ENCODE measurements around the gene LARGE1. TPM values are rescaled to one million over a fixed set of nuclear protein-coding genes. Genes with fewer than 3 reads are reported as not detected.

The LARGE1 gene
- total RNA-seq, 4 donors from 2014 or later = 78.1 to 156 (median 104) TPM

DNA sequence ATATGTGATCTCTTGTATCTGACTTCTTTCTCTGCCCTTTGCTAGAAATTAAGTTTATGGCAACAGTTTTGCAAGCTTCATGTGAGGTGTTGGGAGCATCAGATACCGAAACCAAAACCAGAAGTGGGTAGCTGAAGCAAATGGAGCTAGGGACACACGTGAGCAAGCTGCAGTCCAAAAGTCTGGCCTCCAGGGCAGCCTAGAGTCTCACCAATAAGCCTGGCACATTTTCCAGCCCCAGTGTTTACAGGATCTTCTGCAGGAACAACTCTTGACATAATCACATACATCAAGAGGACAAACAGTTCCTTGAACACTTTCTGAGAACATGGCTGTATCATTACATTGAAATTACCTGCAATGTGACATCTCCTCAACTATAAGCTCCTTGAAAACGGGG, 114.1 kb downstream of the LARGE1 start:
- Histone ChIP-seq H3K27ac (no peak overlapping the region), H3K9me3 (no peaks in the 10 kb centered on the region), H3K27me3 (no peaks in the 10 kb centered on the region), H3K4me1 (peaks cover 0 to 7% (median 0%) of the 10 kb centered on the region in 4 donors), H3K4me3 (no peak overlapping the region), H3K36me3 (no peaks in the 10 kb centered on the region)
- no peak for DNase-seq
- TF ChIP-seq, protein P1, sequence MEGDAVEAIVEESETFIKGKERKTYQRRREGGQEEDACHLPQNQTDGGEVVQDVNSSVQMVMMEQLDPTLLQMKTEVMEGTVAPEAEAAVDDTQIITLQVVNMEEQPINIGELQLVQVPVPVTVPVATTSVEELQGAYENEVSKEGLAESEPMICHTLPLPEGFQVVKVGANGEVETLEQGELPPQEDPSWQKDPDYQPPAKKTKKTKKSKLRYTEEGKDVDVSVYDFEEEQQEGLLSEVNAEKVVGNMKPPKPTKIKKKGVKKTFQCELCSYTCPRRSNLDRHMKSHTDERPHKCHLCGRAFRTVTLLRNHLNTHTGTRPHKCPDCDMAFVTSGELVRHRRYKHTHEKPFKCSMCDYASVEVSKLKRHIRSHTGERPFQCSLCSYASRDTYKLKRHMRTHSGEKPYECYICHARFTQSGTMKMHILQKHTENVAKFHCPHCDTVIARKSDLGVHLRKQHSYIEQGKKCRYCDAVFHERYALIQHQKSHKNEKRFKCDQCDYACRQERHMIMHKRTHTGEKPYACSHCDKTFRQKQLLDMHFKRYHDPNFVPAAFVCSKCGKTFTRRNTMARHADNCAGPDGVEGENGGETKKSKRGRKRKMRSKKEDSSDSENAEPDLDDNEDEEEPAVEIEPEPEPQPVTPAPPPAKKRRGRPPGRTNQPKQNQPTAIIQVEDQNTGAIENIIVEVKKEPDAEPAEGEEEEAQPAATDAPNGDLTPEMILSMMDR (IDR thresholded peaks at IDR 0.05) = no peak
- no peak for TF ChIP-seq POLR2A (IDR thresholded peaks at IDR 0.05)

DNA sequence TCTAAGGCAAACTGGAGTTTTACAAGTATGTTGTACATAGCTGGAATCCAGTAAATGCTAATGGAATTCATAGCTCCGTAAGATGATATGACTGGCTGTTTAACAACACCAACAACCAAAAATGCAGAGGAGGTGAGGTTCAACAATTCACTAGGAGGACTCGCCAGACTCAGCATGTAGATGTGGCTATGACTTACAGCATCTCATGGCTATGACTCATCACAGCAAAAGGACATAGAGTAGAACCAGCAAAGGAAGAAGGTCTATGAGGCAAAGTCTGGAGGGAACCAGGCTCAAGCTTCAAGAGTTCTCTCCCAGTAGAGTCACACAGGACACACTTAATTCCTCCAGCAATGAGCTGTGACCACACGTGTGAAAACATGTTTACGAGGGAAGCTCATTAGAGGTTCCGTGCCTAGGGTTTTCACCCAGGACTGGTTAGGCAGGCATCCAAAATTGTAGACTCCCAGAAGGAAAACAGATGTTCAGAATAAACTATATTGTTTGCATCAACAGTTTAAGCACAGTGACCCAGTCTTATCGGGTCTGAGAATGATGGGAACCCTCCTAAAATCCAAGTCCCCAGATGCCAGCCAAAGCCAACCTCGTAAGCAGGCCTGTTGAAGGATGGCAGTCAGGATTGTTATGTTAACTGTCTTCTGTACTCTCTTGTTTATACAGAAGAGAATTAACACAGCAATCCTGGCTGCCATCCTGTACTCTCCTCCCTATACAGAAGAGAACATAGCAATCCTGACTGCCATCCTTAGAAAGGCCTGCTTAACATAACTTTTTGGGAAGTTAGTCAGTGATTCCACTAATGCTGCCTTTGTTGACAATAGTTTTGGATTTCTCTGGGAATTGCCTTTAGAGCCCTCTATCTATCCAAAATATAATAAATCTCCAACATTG, 116.6 kb downstream of the LARGE1 start:
- no peaks in the 10 kb centered on the region for H3K36me3 ChIP-seq
- TF ChIP-seq POLR2A (IDR thresholded peaks at IDR 0.05) = no peak
- TF ChIP-seq, protein P1 (IDR thresholded peaks at IDR 0.05) = no peak
- no peak for DNase-seq
- H3K27me3 ChIP-seq = no peaks in the 10 kb centered on the region
- peak overlapping the region in 2 of 4 donors; percentile 28 to 72 for H3K27ac ChIP-seq
- H3K4me1 ChIP-seq = peaks cover 0 to 7% (median 0%) of the 10 kb centered on the region in 4 donors
- no peaks in the 10 kb centered on the region for H3K9me3 ChIP-seq
- H3K4me3 ChIP-seq = no peak overlapping the region

DNA sequence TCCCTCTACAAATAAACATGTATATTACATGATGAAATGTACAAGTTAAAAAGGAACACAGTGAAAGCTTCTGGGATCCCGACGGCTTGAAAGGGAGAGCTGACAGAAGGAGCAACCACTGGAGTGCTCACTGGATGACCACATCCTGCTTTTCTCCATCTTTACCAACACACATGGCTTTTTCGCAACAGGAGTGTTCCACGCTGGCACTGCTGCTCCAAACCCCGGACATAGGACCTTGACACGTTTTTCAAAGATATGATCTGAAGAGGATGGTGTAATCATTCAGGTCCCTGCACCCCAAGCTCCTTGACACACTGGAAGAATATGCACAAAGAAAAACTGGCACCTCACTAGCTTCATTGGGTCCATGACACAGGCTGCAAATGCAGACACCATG, 121.9 kb downstream of the LARGE1 start:
- Histone ChIP-seq H3K27me3 (no peaks in the 10 kb centered on the region), H3K4me1 (no peaks in the 10 kb centered on the region), H3K4me3 (no peak overlapping the region), H3K9me3 (no peaks in the 10 kb centered on the region), H3K27ac (no peak overlapping the region), H3K36me3 (no peaks in the 10 kb centered on the region)
- TF ChIP-seq, protein P1 (IDR thresholded peaks at IDR 0.05) = no peak
- no peak for TF ChIP-seq POLR2A (IDR thresholded peaks at IDR 0.05)
- DNase-seq = no peak

DNA sequence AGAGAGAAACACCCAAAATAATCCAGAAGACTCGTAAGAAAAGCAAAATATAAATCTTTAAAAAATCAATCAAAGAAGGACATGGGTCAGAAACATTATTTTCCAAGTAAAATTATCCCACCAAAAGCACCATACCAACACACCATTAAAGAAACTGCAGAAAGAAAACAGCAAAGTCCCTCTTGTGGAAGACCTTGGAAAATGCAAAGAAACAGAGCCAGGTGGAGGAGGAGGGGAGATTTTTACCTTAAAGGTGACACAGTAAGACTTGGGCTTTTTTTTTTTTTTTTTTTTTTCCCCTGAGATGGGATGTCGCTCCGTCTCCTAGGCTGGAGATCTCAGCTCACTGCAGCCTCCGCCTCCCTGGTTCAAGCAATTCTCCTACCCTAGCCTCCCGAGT, 123.8 kb downstream of the LARGE1 start:
- Histone ChIP-seq H3K4me3 (no peak overlapping the region), H3K36me3 (no peaks in the 10 kb centered on the region), H3K27me3 (no peaks in the 10 kb centered on the region), H3K4me1 (no peaks in the 10 kb centered on the region), H3K27ac (no peak overlapping the region), H3K9me3 (no peaks in the 10 kb centered on the region)
- no peak for TF ChIP-seq POLR2A (IDR thresholded peaks at IDR 0.05)
- TF ChIP-seq, protein P1 (IDR thresholded peaks at IDR 0.05) = no peak
- no peak for DNase-seq

DNA sequence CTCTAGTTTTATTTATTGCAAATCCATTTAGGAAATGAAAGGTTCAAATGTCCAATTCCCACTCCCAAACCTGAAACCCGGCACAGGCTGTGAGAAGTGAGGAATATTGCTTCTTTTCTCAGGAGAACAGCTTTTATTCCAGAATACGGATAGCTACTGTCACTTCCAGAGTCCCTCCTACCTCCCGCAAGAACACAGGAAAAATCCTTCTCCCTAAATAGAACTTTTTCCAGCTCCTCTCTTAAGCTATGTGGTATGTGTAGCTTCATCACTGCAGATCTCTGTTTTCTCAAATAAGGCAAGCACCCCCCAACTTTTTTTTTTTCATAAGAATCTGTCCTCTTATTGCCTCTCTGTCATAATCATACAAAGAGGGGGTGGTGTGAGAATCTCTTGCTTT, 126.8 kb downstream of the LARGE1 start:
- Histone ChIP-seq H3K27ac (peak overlapping the region in 1 of 4 donors; percentile 60), H3K27me3 (no peaks in the 10 kb centered on the region), H3K36me3 (no peaks in the 10 kb centered on the region), H3K4me1 (no peaks in the 10 kb centered on the region), H3K4me3 (no peak overlapping the region), H3K9me3 (peaks cover 0 to 7% (median 0%) of the 10 kb centered on the region in 4 donors)
- TF ChIP-seq, protein P1 (IDR thresholded peaks at IDR 0.05) = no peak
- no peak for TF ChIP-seq POLR2A (IDR thresholded peaks at IDR 0.05)
- DNase-seq = no peak

Data from Peyer's patch (tissue), 4 donors.